GM18519 (cell line): ENCODE results near the gene RREB1.

ENCODE experiments used
- ATAC-seq: cut with Tn5 transposase; IDR thresholded peaks from one replicate; pipeline ENCODE4 v1.9.1; 2021; ENCODE audit warnings: mild to moderate bottlenecking, moderate library complexity; ENCODE audit not compliant: unreplicated experiment, low FRiP score

Gene RREB1

GRCh38 chr6:7159790-7160525 lies 52.2 kb downstream of the RREB1 start:
- ATAC-seq = no peak

- ATAC-seq = no peak
These were observed 53.5 kb downstream of the RREB1 start for GRCh38 chr6:7161253-7161623.

GRCh38 chr6:7161845-7162244 lies 54.1 kb downstream of the RREB1 start:
- no peak for ATAC-seq

- no peak for ATAC-seq
These were observed 55.9 kb downstream of the RREB1 start for GRCh38 chr6:7163661-7164071.

DNA sequence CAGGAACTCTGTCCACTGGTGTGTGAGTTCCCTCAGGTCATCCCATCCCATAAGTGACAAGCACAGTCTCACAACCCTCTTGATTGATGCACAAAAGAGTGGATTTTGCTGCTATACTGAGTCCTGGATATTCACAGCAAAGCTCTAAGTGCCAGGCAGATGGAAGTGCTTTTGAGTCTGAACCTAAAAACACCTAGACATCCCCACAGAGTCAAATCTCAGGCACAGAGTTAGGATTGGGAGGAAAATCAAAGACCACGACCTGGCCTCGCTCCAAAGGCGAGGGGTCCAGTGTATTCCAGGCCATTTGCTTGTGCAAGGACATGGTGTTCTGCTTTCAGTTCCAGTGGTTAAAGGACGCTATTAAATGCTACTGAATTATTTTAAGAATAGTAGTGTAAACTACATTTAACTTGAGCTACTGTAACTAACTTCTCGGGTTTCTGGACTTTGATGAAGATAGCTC lies 56.8 kb downstream of the RREB1 start:
- ATAC-seq = no peak

GRCh38 chr6:7165002-7165889 lies 57.5 kb downstream of the RREB1 start:
- no peak for ATAC-seq

DNA sequence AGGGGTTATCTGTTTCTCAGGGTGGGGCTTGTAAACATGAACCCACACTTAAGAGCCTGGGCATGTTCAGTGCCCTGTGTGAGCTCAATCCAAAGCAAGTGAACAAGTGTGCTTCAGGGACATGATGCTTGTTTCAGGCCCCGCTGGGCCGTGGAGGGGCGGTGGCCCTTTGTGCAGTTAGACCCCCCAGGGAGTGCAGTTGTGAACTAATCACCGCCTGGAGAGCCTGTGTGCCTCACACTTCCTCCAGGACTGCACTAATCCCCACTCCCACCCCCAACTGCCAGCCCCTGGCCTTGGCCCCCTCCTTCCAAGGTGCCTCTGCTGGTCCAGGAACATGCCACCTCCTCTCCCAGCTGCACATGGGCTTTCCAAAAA lies 58.1 kb downstream of the RREB1 start:
- no peak for ATAC-seq

DNA sequence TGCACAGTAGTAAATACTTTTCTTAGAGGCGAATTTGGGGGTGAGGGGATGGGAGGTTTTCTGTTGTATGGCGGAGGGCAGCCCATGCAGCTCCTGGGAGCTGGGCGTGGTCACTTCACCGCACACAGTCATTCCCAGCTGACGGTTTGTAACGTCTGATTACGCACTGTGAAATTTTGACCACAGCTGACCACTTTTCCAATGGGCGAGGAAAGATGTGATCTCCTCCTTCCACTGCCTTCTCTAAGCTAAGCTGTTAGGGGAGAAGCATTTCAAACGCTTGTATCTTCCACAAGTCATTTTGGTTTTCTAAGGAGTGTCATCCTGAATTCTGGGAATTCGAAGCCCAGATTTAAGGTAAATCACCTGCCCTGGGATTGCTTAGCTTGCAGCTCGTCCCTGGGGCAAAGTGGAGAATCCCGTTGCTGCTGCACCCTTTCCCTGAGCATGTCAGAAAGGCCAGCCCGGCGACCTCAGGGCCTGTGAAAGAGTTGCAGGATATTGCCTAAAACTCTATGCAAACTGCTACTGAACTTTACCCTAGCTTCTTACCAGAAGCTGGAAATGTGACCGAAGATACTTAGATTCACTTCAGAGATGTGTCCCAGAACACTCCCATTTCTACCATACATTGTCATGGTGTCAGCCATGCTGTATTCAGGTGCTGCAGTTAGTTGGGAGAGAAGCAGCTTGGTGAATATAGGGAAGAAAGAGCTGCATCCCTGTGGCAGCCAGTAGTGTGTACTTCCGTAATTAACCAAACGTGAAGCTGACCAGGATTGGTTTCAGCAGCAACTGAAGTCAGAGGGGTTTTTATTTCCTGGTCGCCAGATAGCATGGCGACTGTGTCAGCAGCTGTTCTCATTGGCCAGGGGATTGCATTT lies 58.9 kb downstream of the RREB1 start:
- no peak for ATAC-seq

DNA sequence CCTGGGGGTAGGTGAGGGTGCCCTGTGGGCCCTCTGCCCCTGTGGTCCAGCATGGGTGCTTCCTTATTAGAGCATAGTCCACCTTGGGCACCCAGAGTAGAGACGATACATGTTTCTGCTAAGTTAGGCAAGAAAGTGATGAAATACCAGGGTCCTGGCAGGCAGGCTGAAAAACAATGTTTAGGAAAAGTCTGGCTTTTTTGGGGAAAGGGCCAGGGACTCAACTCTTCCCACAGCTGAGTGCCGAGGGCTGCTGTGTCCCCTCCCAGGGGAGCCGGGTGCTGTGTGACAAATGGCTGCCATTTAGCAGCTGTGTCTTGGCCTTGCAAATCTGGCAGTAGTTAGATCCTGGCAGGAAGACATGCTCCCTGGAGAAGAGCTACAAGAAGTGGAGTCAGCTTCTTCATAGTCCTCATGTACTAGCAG lies 61.5 kb downstream of the RREB1 start:
- no peak for ATAC-seq

DNA sequence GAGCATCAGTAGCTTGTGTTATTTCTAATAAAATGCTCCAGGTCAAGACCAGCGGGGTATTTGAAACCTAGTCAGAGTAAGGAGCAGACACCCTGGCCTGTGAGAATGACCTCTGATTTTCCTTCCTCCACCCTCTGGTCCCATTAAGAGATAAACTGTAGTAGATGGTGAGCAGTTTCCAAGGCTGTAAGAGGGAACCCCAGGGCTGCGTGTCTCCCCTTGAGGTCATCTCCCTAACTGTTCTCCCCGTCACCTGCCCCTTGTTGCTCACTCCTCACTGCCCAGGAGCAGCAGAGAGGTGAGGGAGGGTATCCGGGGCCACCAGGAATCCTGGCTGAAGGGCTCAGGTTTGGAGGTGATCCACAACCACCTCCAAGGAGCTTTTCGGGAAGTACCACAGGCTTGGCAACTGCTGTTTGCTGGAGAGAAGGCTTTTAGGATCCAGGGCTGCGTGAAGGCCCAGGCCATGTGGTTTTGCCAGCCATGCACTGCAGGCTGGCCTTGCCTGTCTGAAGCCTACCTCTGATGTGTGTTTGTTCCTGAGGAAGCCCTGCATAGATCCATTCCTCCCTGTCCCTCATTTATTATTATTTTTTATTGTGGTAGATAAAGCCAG lies 62.5 kb downstream of the RREB1 start:
- no peak for ATAC-seq

- no peak for ATAC-seq
These were observed 63.4 kb downstream of the RREB1 start for GRCh38 chr6:7171119-7171518.

DNA sequence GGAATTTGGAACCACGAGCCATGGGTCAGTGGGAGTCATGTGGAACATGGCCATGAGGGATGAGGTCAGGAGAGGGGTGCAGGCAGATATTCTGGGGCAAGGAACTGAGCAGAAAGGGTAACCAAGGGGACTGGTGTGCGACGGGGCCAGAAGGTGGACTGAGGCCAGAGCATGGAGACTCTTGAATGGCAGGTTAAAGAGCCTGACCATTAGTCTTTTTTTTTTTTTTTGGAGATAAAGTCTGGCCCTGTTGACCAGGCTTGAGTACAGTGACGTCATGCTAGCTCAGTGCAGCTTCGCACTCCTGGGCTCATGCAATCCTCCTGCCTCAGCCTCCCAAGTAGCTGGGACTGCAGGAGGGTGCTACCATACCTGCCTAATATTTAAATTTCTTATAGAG lies 64.0 kb downstream of the RREB1 start:
- ATAC-seq = no peak

- no peak for ATAC-seq
These were observed 64.9 kb downstream of the RREB1 start for GRCh38 chr6:7172649-7173048.

DNA sequence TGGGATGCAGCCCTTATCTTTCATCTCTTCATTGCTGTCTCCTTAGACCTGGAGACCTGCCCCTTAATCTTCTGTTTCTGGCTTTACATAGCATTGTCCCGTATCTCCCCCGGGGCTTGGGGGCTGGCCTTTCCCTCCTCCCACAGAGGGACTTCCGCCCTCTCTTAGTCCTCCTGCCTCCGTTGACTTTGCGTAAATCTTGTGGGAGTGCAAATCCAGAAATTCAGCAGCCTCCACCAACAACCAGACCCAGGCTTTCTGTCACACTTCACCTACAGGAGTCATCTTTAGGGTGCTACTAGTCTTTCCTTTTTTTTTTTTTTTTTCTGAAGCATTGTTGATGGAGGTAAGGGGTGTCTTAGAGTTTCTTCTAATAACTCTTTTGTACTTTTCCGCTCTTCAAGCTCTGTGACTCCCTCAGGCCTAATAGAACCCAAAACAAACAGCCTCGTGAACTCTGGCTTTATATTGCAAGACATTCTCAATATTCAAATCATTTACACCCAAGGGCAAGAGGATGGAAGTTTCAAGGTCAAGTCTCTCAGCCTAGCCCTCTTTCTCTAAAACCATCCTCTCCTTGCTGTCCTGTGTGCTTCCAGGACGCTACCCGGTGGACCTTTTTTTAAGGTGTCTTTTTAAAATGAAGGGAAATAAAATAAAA lies 66.2 kb downstream of the RREB1 start:
- no peak for ATAC-seq

DNA sequence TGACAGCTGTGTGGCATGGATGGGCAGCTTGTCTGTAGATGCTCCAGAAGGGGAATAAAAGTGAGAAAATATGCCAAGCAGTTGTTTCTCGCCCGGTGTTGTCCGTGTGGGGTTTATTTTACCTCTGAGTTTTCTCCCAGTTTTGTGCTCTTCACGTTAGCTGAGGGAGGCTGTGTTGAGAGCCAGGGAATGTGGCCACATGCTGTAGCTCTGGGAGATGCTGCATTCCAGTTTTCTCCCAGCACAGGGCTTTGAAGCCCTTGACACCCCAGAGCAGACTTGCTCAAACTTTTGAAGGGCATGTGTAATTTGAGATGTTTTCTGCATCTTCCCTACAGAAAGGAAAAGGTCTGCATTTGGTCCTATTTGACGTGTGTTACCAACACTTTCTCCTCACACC lies 67.7 kb downstream of the RREB1 start:
- no peak for ATAC-seq

DNA sequence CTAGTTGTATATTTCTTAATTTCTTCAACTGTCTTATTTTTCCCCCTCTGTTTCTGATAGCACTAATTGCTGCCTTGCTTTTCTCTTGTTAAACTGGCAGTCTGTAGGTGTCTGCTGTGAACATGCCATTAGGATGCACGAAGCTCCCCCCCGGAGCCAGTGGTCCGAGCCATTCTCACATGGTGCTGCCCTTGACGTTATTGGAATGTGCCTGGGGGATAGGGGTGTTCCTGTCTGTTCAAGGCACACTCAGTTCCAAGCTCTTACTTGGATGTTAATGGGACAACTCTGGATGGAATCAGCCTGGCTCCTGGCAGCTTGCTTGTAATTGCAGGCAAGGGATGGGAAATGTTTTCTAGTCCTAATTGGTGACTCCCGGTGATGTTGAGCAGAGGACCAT lies 68.4 kb downstream of the RREB1 start:
- ATAC-seq = no peak

GRCh38 chr6:7178280-7178679 lies 70.5 kb downstream of the RREB1 start:
- no peak for ATAC-seq

DNA sequence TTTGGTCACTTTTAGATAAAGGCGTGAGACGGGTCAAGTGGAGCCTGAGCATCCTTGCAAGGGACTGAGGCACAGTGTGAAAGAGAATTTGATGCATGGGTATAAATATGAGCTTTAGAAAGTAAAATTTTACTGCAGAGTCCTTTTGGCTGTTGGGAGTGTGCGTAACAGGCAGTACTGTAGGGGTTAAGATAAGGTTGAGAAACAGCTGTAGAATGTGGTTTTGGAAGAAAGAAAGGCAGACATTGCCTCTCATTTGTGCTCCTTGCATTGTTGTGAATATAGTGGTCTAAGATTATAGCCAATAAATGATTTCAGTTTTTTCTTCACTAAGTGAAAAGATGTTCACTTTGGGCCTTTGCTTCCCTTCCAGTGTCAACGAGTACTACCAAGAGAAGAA lies 73.0 kb downstream of the RREB1 start:
- no peak for ATAC-seq

DNA sequence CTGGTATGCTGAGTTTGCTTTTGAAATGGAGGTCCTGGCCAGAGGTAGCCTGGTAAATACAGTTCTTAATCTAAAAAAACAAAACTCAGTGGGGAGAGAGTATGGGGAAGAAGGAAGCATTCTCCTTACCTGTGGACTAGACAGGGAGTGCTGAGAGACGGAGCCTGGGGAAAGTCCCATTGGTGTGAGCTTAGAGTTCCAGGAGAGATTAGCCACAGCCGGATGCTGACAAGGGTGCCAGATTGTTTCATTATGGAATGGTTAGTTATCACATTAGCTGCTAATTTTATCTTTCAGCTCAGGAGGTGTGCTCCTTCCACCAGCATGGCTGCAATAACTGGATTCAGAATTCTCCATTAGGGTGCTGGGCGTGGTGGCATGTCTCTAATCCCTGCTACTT lies 75.9 kb downstream of the RREB1 start:
- no peak for ATAC-seq

DNA sequence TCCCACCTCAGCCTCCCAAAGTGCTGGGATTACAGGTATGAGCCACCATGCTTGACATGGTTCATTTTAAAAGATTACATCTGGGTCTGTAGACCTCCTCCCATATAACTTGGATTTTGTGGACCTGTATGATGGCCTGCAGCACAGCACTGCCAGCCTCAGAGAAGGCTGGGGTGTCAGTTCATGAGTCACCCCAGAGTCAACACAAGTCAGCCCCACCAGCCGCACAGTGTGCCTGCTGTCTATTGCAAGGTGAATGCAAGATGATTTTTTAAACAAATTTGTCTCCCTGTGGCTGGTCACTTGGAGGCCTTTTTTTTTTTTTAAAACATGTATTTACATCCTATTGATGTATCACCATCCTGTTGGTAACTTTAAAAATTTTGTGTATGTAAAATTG lies 76.7 kb downstream of the RREB1 start:
- no peak for ATAC-seq
